Transverse colon (tissue), 4 donors: ENCODE results near the gene DUSP12. TPM values are rescaled to one million over a fixed set of nuclear protein-coding genes. Genes with fewer than 3 reads are reported as not detected.

Experiments
- small RNA-seq, 4 donors: library from RNA; depleted of rRNA; stranded (forward); fragments of <200 nt; gene quantifications; one replicate each; pipeline ENCODE3, GENCODE V24; 2016
- total RNA-seq, 4 donors: library from RNA; depleted of rRNA; stranded (reverse); fragments of >200 nt; gene quantifications; one replicate each; pipeline ENCODE4 v1.1.0, GENCODE V29; 2016

DUSP12 gene
- total RNA-seq, 4 donors from 2014 or later = 26.2 to 62.5 (median 28.4) TPM; not detected in 1

Small RNA genes within 50 kb of the gene (small RNA-seq; reads per million reads assigned to genes)
- 0 reads per million in 4 donors for gene RN7SL466P

Other genes with a start within 250 kb of the DUSP12 start
- gene FCGR2A, start 244.3 kb upstream of the DUSP12 start, total RNA-seq = 10 to 100 TPM; 10.7 to 37.8 (median 17.8) TPM
- gene HSPA6, start 225.2 kb upstream of the DUSP12 start, total RNA-seq = 1 to 10 TPM in 2 of 4 donors, under 1 TPM in 1, not detected in 1; 0.82 to 2.2 (median 1.6) TPM
- 10 to 100 TPM in 1 of 4 donors, 1 to 10 TPM in 2, under 1 TPM in 1; 0.75 to 21.7 (median 5.3) TPM for gene FCGR3A, start 200.0 kb upstream of the DUSP12 start, total RNA-seq
- 1 to 10 TPM in 1 of 4 donors, not detected in 3; 2.0 TPM for gene FCGR3B, start 118.6 kb upstream of the DUSP12 start, total RNA-seq
- 10 to 100 TPM in 3 of 4 donors, not detected in 1; 12.4 to 17.6 (median 12.7) TPM for gene FCGR2B, start 86.6 kb upstream of the DUSP12 start, total RNA-seq
- 10 to 100 TPM in 1 of 4 donors, 1 to 10 TPM in 1, under 1 TPM in 1, not detected in 1; 0.41 to 13.1 (median 7.0) TPM for gene FCRLA, start 42.6 kb upstream of the DUSP12 start, total RNA-seq
- under 1 TPM in 1 of 4 donors, not detected in 3; 0.64 TPM for gene FCRLB, start 28.2 kb upstream of the DUSP12 start, total RNA-seq
- 10 to 100 TPM; 10.8 to 45.8 (median 23.0) TPM for gene ATF6, start 16.5 kb downstream of the DUSP12 start, total RNA-seq